Measurements from ENCODE around the gene CYP2U1. TPM values are rescaled to one million over a fixed set of nuclear protein-coding genes. Genes with fewer than 3 reads are reported as not detected.
"Not testable (repeated sequence)": the region's sequence is repeated elsewhere in the genome, so short reads cannot be mapped to it uniquely, and the experiment has no call there.

The CYP2U1 gene
- total and polyA plus RNA-seq, 8 donors: 0.58 to 10.7 (median 3.1) TPM

DNA sequence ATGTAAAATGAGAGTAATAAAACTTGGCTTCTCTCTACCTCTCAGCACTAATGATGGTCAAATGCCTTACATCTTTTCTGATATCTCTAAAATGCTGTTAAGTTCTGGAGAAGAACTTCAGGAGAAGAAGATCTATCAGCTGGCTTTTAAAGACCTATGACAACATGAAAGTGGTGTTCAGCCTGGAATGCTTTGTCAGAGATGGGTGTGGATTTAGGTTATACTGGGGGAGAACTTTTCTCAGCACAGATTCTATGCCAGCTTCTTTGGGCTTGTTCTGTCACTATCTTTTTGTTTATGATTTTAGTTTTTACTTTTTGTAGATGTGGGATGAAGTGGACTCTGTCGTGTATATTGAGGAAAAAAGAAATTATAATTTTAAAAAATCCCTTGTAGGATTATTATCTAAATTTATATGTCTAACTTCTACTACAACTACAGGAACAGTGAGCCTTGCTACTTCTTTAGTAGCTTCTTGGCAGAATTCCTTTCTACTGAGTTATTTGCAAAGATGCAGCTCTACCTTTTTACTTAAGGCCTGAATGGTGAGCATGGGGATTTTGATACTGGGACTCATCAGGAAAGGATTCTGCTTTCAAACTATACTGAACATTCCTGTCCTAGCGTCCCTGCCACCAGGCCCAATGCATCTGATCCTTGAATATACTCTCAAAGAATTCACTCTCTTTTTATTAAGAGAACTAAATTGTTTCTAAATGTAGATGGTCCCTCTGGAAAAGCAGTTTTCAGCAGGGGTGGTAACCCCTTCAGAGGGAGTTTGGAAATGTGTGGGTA, 19.6 kb downstream of the CYP2U1 start:
- H3K9me3 ChIP-seq: no peaks in the 10 kb centered on the region
- intact Hi-C loops (cut with DNase I; ENCODE audit: low total_unique reads): no loop called here
- H3K27me3 ChIP-seq: no peaks in the 10 kb centered on the region
- peaks cover 0 to 66% (median 51%) of the 10 kb centered on the region in 4 donors for H3K36me3 ChIP-seq
- DNase-seq: no peak
- TF ChIP-seq, protein P1, sequence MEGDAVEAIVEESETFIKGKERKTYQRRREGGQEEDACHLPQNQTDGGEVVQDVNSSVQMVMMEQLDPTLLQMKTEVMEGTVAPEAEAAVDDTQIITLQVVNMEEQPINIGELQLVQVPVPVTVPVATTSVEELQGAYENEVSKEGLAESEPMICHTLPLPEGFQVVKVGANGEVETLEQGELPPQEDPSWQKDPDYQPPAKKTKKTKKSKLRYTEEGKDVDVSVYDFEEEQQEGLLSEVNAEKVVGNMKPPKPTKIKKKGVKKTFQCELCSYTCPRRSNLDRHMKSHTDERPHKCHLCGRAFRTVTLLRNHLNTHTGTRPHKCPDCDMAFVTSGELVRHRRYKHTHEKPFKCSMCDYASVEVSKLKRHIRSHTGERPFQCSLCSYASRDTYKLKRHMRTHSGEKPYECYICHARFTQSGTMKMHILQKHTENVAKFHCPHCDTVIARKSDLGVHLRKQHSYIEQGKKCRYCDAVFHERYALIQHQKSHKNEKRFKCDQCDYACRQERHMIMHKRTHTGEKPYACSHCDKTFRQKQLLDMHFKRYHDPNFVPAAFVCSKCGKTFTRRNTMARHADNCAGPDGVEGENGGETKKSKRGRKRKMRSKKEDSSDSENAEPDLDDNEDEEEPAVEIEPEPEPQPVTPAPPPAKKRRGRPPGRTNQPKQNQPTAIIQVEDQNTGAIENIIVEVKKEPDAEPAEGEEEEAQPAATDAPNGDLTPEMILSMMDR (IDR thresholded peaks at IDR 0.05): no peak
- TF ChIP-seq POLR2AphosphoS5 (IDR thresholded peaks at IDR 0.05) (no peak), EP300 (IDR thresholded peaks at IDR 0.05) (no peak), POLR2A (IDR thresholded peaks at IDR 0.05) (no peak)
- no peak overlapping the region for H3K4me3 ChIP-seq
- H3K4me1 ChIP-seq: no peaks in the 10 kb centered on the region
- H3K27ac ChIP-seq: no peak overlapping the region
- 85 to 94% (median 91%) methylated on average over 2 of the region's 2 CpGs for WGBS, 5 donors

DNA sequence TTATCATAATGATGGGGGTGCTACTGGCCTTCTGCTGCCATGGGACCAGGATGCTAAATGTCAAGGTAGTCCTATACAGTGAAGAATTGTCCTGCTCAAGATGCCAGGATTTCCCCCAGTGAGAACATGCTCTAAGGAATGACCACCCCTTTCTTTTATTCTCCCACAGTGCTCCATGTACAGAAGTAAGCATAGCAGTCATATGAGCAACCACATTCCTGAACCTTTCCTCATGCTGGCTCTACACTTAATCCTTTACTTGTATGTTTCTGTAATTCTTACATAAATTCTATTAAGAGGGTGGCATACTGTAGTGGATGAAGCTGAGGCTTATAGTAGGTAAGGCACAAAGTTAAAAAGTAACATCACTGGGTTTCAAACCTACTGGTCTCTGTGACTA, 20.2 kb downstream of the CYP2U1 start:
- no peak for DNase-seq
- Histone ChIP-seq H3K4me3 (no peak overlapping the region), H3K4me1 (no peaks in the 10 kb centered on the region), H3K36me3 (peaks cover 0 to 61% (median 48%) of the 10 kb centered on the region in 4 donors), H3K27me3 (no peaks in the 10 kb centered on the region), H3K9me3 (peaks cover 0 to 4% (median 3%) of the 10 kb centered on the region in 4 donors), H3K27ac (no peak overlapping the region)
- intact Hi-C loops (cut with DNase I; ENCODE audit: low total_unique reads): no loop called here
- TF ChIP-seq, protein P1 (IDR thresholded peaks at IDR 0.05): no peak
- no peak for TF ChIP-seq POLR2A (IDR thresholded peaks at IDR 0.05)
- no peak for TF ChIP-seq POLR2AphosphoS5 (IDR thresholded peaks at IDR 0.05)
- TF ChIP-seq EP300 (IDR thresholded peaks at IDR 0.05): no peak

DNA sequence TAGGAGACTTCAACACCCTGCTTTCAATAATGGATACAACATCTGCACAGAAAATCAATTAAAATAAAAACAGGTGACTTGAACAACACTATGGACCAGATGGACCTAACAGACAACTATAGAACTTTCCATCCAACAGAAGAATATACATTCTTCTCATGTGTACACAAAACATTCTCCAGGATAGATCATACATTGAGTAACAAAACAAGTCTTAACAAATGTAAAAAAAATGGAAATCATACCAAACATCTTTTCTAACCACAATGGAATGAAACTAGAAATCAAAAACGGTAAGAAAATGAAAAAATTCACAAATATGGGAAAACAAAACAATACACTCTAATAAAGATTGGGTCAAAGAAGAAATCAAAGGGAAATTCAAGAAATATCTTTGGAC, 24.7 kb downstream of the CYP2U1 start:
- H3K4me1 ChIP-seq: no peaks in the 10 kb centered on the region
- WGBS, 5 donors: 82 to 97% (median 91%) methylated on average over 1 of the region's 1 CpG
- H3K27ac ChIP-seq: no peak overlapping the region
- peaks cover 4 to 16% (median 13%) of the 10 kb centered on the region in 4 donors for H3K9me3 ChIP-seq
- intact Hi-C loops (cut with DNase I; ENCODE audit: low total_unique reads): no loop called here
- no peak overlapping the region for H3K4me3 ChIP-seq
- DNase-seq: no peak
- TF ChIP-seq EP300 (IDR thresholded peaks at IDR 0.05): no peak
- TF ChIP-seq POLR2AphosphoS5 (IDR thresholded peaks at IDR 0.05): no peak
- TF ChIP-seq, protein P1 (IDR thresholded peaks at IDR 0.05): no peak
- no peak for TF ChIP-seq POLR2A (IDR thresholded peaks at IDR 0.05)
- H3K27me3 ChIP-seq: no peaks in the 10 kb centered on the region
- H3K36me3 ChIP-seq: peaks cover 0 to 17% (median 11%) of the 10 kb centered on the region in 4 donors

DNA sequence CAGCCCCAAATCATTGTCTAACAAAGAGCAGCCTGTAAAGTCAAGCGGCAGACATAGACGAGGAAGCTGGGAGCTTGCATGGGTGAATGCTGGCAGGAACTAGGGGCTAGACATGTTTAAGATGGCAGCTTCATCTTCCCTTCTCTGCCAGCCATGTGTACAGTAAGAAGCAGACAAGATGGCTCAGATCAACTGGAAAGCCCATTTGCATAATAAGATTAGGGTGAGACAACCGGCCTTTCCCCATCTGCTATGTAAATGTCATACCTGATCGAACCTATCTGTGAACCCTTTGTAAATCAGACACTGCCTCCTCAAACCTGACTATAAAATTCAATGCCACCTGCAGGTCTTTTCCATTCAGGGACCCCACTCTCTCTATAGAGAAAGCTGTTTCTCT, 35.6 kb downstream of the CYP2U1 start:
- Histone ChIP-seq H3K9me3 (no peaks in the 10 kb centered on the region), H3K4me1 (no peaks in the 10 kb centered on the region), H3K27ac (no peak overlapping the region), H3K36me3 (no peaks in the 10 kb centered on the region), H3K4me3 (no peak overlapping the region), H3K27me3 (no peaks in the 10 kb centered on the region)
- no peak for DNase-seq
- intact Hi-C loops (cut with DNase I; ENCODE audit: low total_unique reads): no loop called here
- WGBS, 5 donors: 68 to 79% (median 74%) methylated on average over 4 of the region's 4 CpGs
- TF ChIP-seq, protein P1 (IDR thresholded peaks at IDR 0.05): no peak
- no peak for TF ChIP-seq POLR2A (IDR thresholded peaks at IDR 0.05)
- no peak for TF ChIP-seq POLR2AphosphoS5 (IDR thresholded peaks at IDR 0.05)
- TF ChIP-seq EP300 (IDR thresholded peaks at IDR 0.05): no peak

DNA sequence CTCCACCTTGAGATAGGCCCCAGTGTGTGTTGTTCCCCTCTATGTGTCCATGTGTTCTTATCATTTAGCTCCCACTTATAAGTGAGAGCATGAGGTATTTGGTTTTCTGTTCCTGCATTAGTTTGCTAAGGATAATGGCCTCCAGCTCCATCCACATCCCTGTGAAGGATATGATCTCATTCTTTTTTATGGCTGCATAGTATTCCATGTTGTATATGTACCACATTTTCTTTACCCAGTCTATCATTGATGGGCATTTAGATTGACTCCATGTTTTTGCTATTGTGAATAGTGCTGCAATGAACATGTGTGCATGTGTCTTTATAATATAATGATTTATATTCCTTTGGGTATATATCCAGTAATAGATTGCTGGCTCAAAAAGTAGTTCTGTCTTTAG, 36.2 kb downstream of the CYP2U1 start:
- H3K27ac ChIP-seq; H3K36me3 ChIP-seq; H3K27me3 ChIP-seq; H3K4me1 ChIP-seq; H3K9me3 ChIP-seq; intact Hi-C loops (cut with DNase I; ENCODE audit: low total_unique reads); DNase-seq; H3K4me3 ChIP-seq: not testable (repeated sequence)

DNA sequence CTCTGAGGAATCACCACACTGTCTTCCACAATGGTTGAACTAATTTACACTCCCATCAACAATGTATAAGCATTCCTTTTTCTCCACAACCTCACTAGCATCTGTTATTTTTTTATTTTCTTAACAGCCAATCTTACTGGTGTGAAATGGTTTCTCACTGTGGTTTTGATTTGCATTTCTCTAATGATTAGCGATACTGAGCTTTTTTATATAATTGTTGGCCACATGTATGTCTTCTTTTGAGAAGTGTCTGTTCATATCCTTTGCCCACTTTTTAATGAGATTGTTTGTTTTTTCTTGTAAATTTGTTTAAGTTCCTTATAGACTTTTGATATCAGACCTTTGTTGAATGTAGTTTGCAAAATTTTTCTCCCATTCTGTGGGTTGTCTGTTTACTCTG, 36.6 kb downstream of the CYP2U1 start:
- H3K4me3 ChIP-seq; H3K9me3 ChIP-seq; intact Hi-C loops (cut with DNase I; ENCODE audit: low total_unique reads); H3K36me3 ChIP-seq; H3K27me3 ChIP-seq; DNase-seq; H3K27ac ChIP-seq; H3K4me1 ChIP-seq: not testable (repeated sequence)
- 96 to 98% (median 96%) methylated on average over 1 of the region's 1 CpG for WGBS, 5 donors

Measured in stomach (tissue), 9 donors.